Kidney (tissue), 14 donors: ENCODE measurements around the gene GIPC2. TPM values are rescaled to one million over a fixed set of nuclear protein-coding genes. Genes with fewer than 3 reads are reported as not detected.

Experiments
- DNase-seq, 5 donors: peaks; one replicate each; pipeline ENCODE4 v3.0.0-alpha.2; 2013 to 2020
- FAIRE-seq: peaks from 2 replicates; lab custom pipeline; 2012; peaks lifted over from hg19 to GRCh38; lab: Jason Lieb, UNC
- H3K27ac ChIP-seq, 2 donors: one replicate each; pipeline ENCODE4 v1.7.0; 2013; ENCODE audit warnings: low read depth in 2 of 2, low read length in 2 of 2, inconsistent platforms in 1 of 2
- H3K27me3 ChIP-seq: one replicate; pipeline ENCODE4 v1.7.1; 2013; ENCODE audit warnings: low read length, inconsistent platforms; ENCODE audit not compliant: control insufficient read depth, insufficient read depth
- H3K36me3 ChIP-seq, 3 donors: one replicate each; pipeline versions ENCODE4 v1.7.0 to v1.7.1; 2013; ENCODE audit warnings: low read length in 3 of 3, control low read depth in 1 of 3, inconsistent platforms in 1 of 3; ENCODE audit not compliant: insufficient read depth in 3 of 3, control insufficient read depth in 2 of 3
- H3K4me1 ChIP-seq, 3 donors: one replicate each; pipeline versions ENCODE4 v1.7.0 to v1.7.1; 2013; ENCODE audit warnings: low read length in 3 of 3, inconsistent platforms in 1 of 3, low read depth in 1 of 3; ENCODE audit not compliant: control insufficient read depth in 2 of 3, insufficient read depth in 2 of 3
- H3K4me3 ChIP-seq, 3 donors: one replicate each; pipeline versions ENCODE4 v1.7.0 to v1.8.1; 2013; ENCODE audit warnings: low read length in 3 of 3, control low read depth in 1 of 3, inconsistent platforms in 1 of 3
- H3K9ac ChIP-seq, 3 donors: one replicate each; pipeline versions ENCODE4 v1.7.0 to v1.7.1; 2013; ENCODE audit warnings: low read length in 3 of 3, control low read depth in 1 of 3, inconsistent platforms in 1 of 3
- H3K9me3 ChIP-seq, 3 donors: one replicate each; pipeline versions ENCODE4 v1.7.0 to v1.7.1; 2013; ENCODE audit warnings: low read length in 3 of 3, control low read depth in 1 of 3, inconsistent platforms in 1 of 3; ENCODE audit not compliant: control insufficient read depth in 2 of 3, insufficient read depth in 1 of 3
- intact Hi-C: fragments of 100-400 bp; cut with DNase I; formaldehyde crosslinking; loops from one replicate; pipeline ENCODE4 v1.11.1; 2022
- polyA plus RNA-seq: library from polyadenylated mRNA; stranded (reverse); fragments of 350-450 nt; fragmentation: Illumina TruSeq; extraction: RNeasy Lipid Tissue Mini Kit (QIAGEN cat#74804); gene quantifications from one replicate; pipeline ENCODE4 v1.2.3, GENCODE V29; 2014; ENCODE audit warnings: low read depth, low replicate concordance; ENCODE audit not compliant: insufficient read depth
- total RNA-seq: library from RNA; stranded (reverse); fragmentation: NEBNext Ultra II Directional; extraction: Animal tissue kit (Norgen Biotek cat#: 25700); gene quantifications from one replicate; pipeline ENCODE4 v1.2.1, GENCODE V29; 2021
- TF ChIP-seq, protein P1 (sequence below): IDR thresholded peaks from 3 replicates; pipeline ENCODE4 v1.5.1; 2012; ENCODE audit warnings: mild to moderate bottlenecking, moderate library complexity, borderline replicate concordance; ENCODE audit not compliant: insufficient read depth; ENCODE audit errors: extremely low read depth
- donor health status: control.
- donor health status: control.
- donor health status: control.
- donor health status: control.
- donor health status: control.
- donor health status: DM: yes; HTN: yes; CAD: no.
- donor health status: Normal renal cell carcinoma (clear cell type).

Gene GIPC2
- total and polyA plus RNA-seq, 2 donors from 2014 or later = 10.7 to 20.3 TPM

GRCh38 chr1:78086697-78087096 is 40.9 kb downstream of the GIPC2 start:
- TF ChIP-seq, protein P1, sequence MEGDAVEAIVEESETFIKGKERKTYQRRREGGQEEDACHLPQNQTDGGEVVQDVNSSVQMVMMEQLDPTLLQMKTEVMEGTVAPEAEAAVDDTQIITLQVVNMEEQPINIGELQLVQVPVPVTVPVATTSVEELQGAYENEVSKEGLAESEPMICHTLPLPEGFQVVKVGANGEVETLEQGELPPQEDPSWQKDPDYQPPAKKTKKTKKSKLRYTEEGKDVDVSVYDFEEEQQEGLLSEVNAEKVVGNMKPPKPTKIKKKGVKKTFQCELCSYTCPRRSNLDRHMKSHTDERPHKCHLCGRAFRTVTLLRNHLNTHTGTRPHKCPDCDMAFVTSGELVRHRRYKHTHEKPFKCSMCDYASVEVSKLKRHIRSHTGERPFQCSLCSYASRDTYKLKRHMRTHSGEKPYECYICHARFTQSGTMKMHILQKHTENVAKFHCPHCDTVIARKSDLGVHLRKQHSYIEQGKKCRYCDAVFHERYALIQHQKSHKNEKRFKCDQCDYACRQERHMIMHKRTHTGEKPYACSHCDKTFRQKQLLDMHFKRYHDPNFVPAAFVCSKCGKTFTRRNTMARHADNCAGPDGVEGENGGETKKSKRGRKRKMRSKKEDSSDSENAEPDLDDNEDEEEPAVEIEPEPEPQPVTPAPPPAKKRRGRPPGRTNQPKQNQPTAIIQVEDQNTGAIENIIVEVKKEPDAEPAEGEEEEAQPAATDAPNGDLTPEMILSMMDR = no peak
- no peak overlapping the region for H3K9ac ChIP-seq
- FAIRE-seq (no peak), DNase-seq (no peak)
- no peak overlapping the region for H3K27ac ChIP-seq
- peaks cover 0 to 3% (median 0%) of the 10 kb centered on the region in 3 donors for H3K4me1 ChIP-seq
- H3K36me3 ChIP-seq = no peaks in the 10 kb centered on the region
- H3K27me3 ChIP-seq = no peaks in the 10 kb centered on the region
- peaks cover 0 to 3% (median 0%) of the 10 kb centered on the region in 3 donors for H3K9me3 ChIP-seq
- intact Hi-C loops = no loop called here
- H3K4me3 ChIP-seq = no peak overlapping the region

GRCh38 chr1:78088015-78088414 is 42.2 kb downstream of the GIPC2 start:
- DNase-seq = no peak
- no peaks in the 10 kb centered on the region for H3K27me3 ChIP-seq
- TF ChIP-seq, protein P1 = no peak
- H3K36me3 ChIP-seq = no peaks in the 10 kb centered on the region
- peaks cover 0 to 3% (median 0%) of the 10 kb centered on the region in 3 donors for H3K9me3 ChIP-seq
- FAIRE-seq = no peak
- no peak overlapping the region for H3K27ac ChIP-seq
- peaks cover 0 to 3% (median 0%) of the 10 kb centered on the region in 3 donors for H3K4me1 ChIP-seq
- H3K4me3 ChIP-seq = no peak overlapping the region
- intact Hi-C loops = no loop called here
- no peak overlapping the region for H3K9ac ChIP-seq

DNA sequence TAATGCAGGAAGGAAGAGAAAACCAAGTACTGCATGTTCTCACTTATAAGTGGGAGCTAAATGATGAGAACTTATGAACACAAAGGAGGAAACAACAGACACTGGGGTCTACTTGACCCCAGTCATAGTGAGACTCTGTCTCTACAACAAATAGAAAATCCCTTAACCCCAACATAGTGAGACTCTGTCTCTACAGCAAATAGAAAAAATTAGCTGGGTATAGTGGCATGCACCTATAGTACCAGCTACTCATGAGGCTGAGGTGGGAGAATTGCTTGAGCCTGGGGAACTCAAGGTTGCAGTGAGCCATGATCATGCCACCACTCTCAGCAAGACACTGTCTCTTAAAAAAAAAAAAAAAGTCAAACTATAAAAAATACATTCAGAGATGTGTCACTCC is 42.7 kb downstream of the GIPC2 start:
- intact Hi-C loops = no loop called here
- TF ChIP-seq, protein P1 = no peak
- no peak overlapping the region for H3K27ac ChIP-seq
- H3K4me1 ChIP-seq = peaks cover 0 to 3% (median 0%) of the 10 kb centered on the region in 3 donors
- H3K4me3 ChIP-seq = no peak overlapping the region
- no peaks in the 10 kb centered on the region for H3K36me3 ChIP-seq
- DNase-seq (no peak), FAIRE-seq (no peak)
- no peak overlapping the region for H3K9ac ChIP-seq
- no peaks in the 10 kb centered on the region for H3K27me3 ChIP-seq
- peaks cover 0 to 3% (median 0%) of the 10 kb centered on the region in 3 donors for H3K9me3 ChIP-seq

DNA sequence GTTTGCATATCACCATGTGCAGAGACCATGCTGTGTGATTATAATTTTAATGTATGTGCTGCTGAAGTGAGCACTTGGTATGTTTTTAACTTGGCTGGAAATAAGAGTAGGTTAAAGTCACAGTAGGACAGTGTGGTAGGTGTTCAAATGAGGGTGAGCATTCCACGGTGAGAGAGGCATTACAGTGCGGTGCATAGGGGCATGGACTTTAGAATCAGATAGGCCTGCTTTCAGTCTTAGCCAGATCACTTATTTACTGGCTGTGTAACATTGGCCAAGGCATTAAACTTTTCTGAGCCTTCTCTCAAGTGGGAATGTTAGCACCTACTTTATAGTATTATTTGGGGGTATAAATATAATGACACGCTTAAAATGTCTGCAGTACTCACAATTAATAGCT is 43.2 kb downstream of the GIPC2 start:
- H3K9ac ChIP-seq = no peak overlapping the region
- TF ChIP-seq, protein P1 = no peak
- no peaks in the 10 kb centered on the region for H3K27me3 ChIP-seq
- no peak for FAIRE-seq
- H3K27ac ChIP-seq = no peak overlapping the region
- H3K4me3 ChIP-seq = no peak overlapping the region
- peaks cover 0 to 3% (median 0%) of the 10 kb centered on the region in 3 donors for H3K9me3 ChIP-seq
- H3K4me1 ChIP-seq = peaks cover 0 to 3% (median 0%) of the 10 kb centered on the region in 3 donors
- no peaks in the 10 kb centered on the region for H3K36me3 ChIP-seq
- DNase-seq = no peak
- intact Hi-C loops = no loop called here
